GM23338 (cell line): Measurements from ENCODE around the gene PTPRE. TPM values are rescaled to one million over a fixed set of nuclear protein-coding genes. Genes with fewer than 3 reads are reported as not detected.

Source experiments
- ATAC-seq: fragments of 200-7000 bp; cut with Tn5 transposase; 3 replicates; pipeline ENCODE4 v1.9.1; 2020
- DNase-seq: peaks from one replicate; pipeline ENCODE4 v3.0.0-alpha.2; 2015; ENCODE audit warnings: low spot score
- H2AFZ ChIP-seq: fragments of 200-600 bp; sonication (generic); 2 replicates; pipeline ENCODE4 v1.8.0; 2016; ENCODE audit warnings: antibody characterized with exemption, mild to moderate bottlenecking, moderate library complexity
- H3F3A ChIP-seq: fragments of 200-600 bp; sonication (generic); replicated peaks from 2 replicates; pipeline ENCODE4 v1.8.0; 2017; ENCODE audit warnings: antibody characterized with exemption, mixed run types, low read depth
- H3K27ac ChIP-seq: fragments of 200-600 bp; sonication (generic); 2 replicates; pipeline ENCODE4 v1.6.1; 2016; ENCODE audit warnings: low read depth
- H3K27me3 ChIP-seq: fragments of 200-600 bp; sonication (generic); 2 replicates; pipeline ENCODE4 v1.8.0; 2016; ENCODE audit warnings: mild to moderate bottlenecking, mixed run types, moderate library complexity; ENCODE audit not compliant: insufficient read depth
- H3K36me3 ChIP-seq: fragments of 200-600 bp; sonication (generic); 2 replicates; pipeline ENCODE4 v1.8.0; 2016; ENCODE audit warnings: mild to moderate bottlenecking; ENCODE audit not compliant: insufficient read depth
- H3K4me1 ChIP-seq: fragments of 200-600 bp; sonication (generic); 2 replicates; pipeline ENCODE4 v1.8.0; 2016; ENCODE audit warnings: mild to moderate bottlenecking, moderate library complexity; ENCODE audit not compliant: insufficient read depth
- H3K4me2 ChIP-seq: fragments of 200-600 bp; sonication (generic); 2 replicates; pipeline ENCODE4 v1.7.1; 2017; ENCODE audit warnings: mixed run types
- H3K4me3 ChIP-seq: fragments of 200-600 bp; sonication (generic); 2 replicates; pipeline ENCODE4 v1.6.1; 2016; ENCODE audit warnings: mixed run types
- H3K79me2 ChIP-seq: fragments of 200-600 bp; sonication (generic); replicated peaks from 2 replicates; pipeline ENCODE4 v1.8.0; 2017; ENCODE audit warnings: mild to moderate bottlenecking; ENCODE audit not compliant: insufficient read depth
- H3K9me2 ChIP-seq: fragments of 200-600 bp; sonication (generic); 2 replicates; pipeline ENCODE4 v1.8.0; 2017; ENCODE audit not compliant: insufficient read depth
- H4K20me1 ChIP-seq: fragments of 200-600 bp; sonication (generic); replicated peaks from 2 replicates; pipeline ENCODE4 v1.8.0; 2017; ENCODE audit warnings: mild to moderate bottlenecking; ENCODE audit not compliant: insufficient read depth
- H3K27ac Mint-ChIP-seq: 2 replicates; pipeline ENCODE4 v1.8.0; 2020; ENCODE audit warnings: inconsistent platforms, mild to moderate bottlenecking, moderate library complexity, mixed read lengths
- H3K27me3 Mint-ChIP-seq: 3 replicates; pipeline ENCODE4 v1.8.0; 2022; ENCODE audit warnings: low read depth, mild to moderate bottlenecking, moderate library complexity, mixed read lengths, inconsistent platforms; ENCODE audit not compliant: insufficient read depth, poor library complexity
- H3K36me3 Mint-ChIP-seq: 3 replicates; pipeline ENCODE4 v1.8.0; 2021; ENCODE audit warnings: low read depth, mild to moderate bottlenecking, inconsistent platforms, moderate library complexity, mixed read lengths
- H3K4me1 Mint-ChIP-seq: 3 replicates; pipeline ENCODE4 v1.8.0; 2020; ENCODE audit warnings: mild to moderate bottlenecking, inconsistent platforms, mixed read lengths
- H3K4me3 Mint-ChIP-seq: 3 replicates; pipeline ENCODE4 v1.8.0; 2021; ENCODE audit warnings: moderate library complexity, mild to moderate bottlenecking, inconsistent platforms, mixed read lengths
- H3K9me3 Mint-ChIP-seq: 3 replicates; pipeline ENCODE4 v1.8.0; 2020; ENCODE audit warnings: moderate library complexity, mild to moderate bottlenecking, inconsistent platforms, mixed read lengths
- CREB1 ChIP-seq: fragments of 250-450 bp; sonication (Bioruptor Pico); IDR thresholded peaks from 2 replicates; pipeline ENCODE4 v1.5.0; 2020; ENCODE audit warnings: low read depth, mild to moderate bottlenecking, moderate library complexity
- EZH2phosphoT487 ChIP-seq: fragments of 200-600 bp; sonication (generic); IDR thresholded peaks from one replicate; pipeline ENCODE4 v1.8.1; 2018; ENCODE audit warnings: antibody characterized with exemption; ENCODE audit not compliant: unreplicated experiment
- ZNF331 ChIP-seq: fragments of 250-450 bp; sonication (Bioruptor Pico); IDR thresholded peaks from 2 replicates; pipeline ENCODE4 v1.5.0; 2020; ENCODE audit warnings: low read depth, mild to moderate bottlenecking, moderate library complexity
- ZNF462 ChIP-seq: fragments of 250-450 bp; sonication (Bioruptor Pico); IDR thresholded peaks from 2 replicates; pipeline ENCODE4 v1.5.0; 2020; ENCODE audit warnings: mild to moderate bottlenecking, moderate library complexity
- polyA plus RNA-seq: library from polyadenylated mRNA; unstranded; fragments of >200 nt; fragmentation: Nextera tagmentation; extraction: Ambion mirVana; gene quantifications from 2 replicates; pipeline ENCODE4 v1.2.1, GENCODE V29; 2016
- total RNA-seq: library from RNA; depleted of rRNA; stranded (reverse); fragments of >200 nt; shearing (Covaris generic); gene quantifications from 2 replicates; pipeline ENCODE4 v1.2.3, GENCODE V29; 2014
- TF ChIP-seq, protein P1 (sequence below): IDR thresholded peaks from one replicate; pipeline ENCODE4 v1.6.1; 2018; ENCODE audit warnings: antibody characterized with exemption; ENCODE audit not compliant: unreplicated experiment
- TF ChIP-seq, protein P2 (sequence below): IDR thresholded peaks from 2 replicates; pipeline ENCODE4 v1.6.1; 2016; ENCODE audit warnings: antibody characterized with exemption

PTPRE gene
- total and polyA plus RNA-seq, 2 experiments from 2014 or later = 0.34 to 0.42 TPM

GRCh38 chr10:128056303-128057050 lies 149.6 kb downstream of the PTPRE start:
- Mint-ChIP-seq H3K36me3 (no peaks in the 10 kb centered on the region), H3K27ac (no peak overlapping the region), H3K9me3 (no peaks in the 10 kb centered on the region), H3K27me3 (peaks cover 5% of the 10 kb centered on the region), H3K4me1 (no peaks in the 10 kb centered on the region), H3K4me3 (no peak overlapping the region)
- Histone ChIP-seq H3K4me3 (no peak overlapping the region), H3K9me2 (no peaks in the 10 kb centered on the region), H4K20me1 (no peaks in the 10 kb centered on the region), H3K27ac (no peak overlapping the region), H3K79me2 (no peaks in the 10 kb centered on the region), H2AFZ (no peak overlapping the region), H3K4me2 (no peak overlapping the region), H3K36me3 (no peaks in the 10 kb centered on the region), H3K27me3 (no peaks in the 10 kb centered on the region), H3K4me1 (no peaks in the 10 kb centered on the region), H3F3A (no peaks in the 10 kb centered on the region)
- ATAC-seq (no peak), DNase-seq (no peak)
- TF ChIP-seq ZNF331 (CRISPR knock-in tag) (no peak), EZH2phosphoT487 (no peak), CREB1 (no peak), ZNF462 (CRISPR knock-in tag) (no peak)
- TF ChIP-seq, protein P1, sequence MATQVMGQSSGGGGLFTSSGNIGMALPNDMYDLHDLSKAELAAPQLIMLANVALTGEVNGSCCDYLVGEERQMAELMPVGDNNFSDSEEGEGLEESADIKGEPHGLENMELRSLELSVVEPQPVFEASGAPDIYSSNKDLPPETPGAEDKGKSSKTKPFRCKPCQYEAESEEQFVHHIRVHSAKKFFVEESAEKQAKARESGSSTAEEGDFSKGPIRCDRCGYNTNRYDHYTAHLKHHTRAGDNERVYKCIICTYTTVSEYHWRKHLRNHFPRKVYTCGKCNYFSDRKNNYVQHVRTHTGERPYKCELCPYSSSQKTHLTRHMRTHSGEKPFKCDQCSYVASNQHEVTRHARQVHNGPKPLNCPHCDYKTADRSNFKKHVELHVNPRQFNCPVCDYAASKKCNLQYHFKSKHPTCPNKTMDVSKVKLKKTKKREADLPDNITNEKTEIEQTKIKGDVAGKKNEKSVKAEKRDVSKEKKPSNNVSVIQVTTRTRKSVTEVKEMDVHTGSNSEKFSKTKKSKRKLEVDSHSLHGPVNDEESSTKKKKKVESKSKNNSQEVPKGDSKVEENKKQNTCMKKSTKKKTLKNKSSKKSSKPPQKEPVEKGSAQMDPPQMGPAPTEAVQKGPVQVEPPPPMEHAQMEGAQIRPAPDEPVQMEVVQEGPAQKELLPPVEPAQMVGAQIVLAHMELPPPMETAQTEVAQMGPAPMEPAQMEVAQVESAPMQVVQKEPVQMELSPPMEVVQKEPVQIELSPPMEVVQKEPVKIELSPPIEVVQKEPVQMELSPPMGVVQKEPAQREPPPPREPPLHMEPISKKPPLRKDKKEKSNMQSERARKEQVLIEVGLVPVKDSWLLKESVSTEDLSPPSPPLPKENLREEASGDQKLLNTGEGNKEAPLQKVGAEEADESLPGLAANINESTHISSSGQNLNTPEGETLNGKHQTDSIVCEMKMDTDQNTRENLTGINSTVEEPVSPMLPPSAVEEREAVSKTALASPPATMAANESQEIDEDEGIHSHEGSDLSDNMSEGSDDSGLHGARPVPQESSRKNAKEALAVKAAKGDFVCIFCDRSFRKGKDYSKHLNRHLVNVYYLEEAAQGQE = no peak
- TF ChIP-seq, protein P2, sequence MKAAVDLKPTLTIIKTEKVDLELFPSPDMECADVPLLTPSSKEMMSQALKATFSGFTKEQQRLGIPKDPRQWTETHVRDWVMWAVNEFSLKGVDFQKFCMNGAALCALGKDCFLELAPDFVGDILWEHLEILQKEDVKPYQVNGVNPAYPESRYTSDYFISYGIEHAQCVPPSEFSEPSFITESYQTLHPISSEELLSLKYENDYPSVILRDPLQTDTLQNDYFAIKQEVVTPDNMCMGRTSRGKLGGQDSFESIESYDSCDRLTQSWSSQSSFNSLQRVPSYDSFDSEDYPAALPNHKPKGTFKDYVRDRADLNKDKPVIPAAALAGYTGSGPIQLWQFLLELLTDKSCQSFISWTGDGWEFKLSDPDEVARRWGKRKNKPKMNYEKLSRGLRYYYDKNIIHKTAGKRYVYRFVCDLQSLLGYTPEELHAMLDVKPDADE = no peak
